ENCODE results near the gene SPINT4. TPM values are rescaled to one million over a fixed set of nuclear protein-coding genes. Genes with fewer than 3 reads are reported as not detected.

SPINT4 gene
- polyA plus RNA-seq, 3 donors = not detected

- H4K20me1 ChIP-seq (ENCODE audit: insufficient read depth, low read length) = no peaks in the 10 kb centered on the region
- H3K27me3 Mint-ChIP-seq (ENCODE audit: low read depth in 3 of 3) = peaks cover 0 to 7% (median 3%) of the 10 kb centered on the region in 3 donors
- TF ChIP-seq CTCF (IDR thresholded peaks at IDR 0.05) = no peak
- intact Hi-C loops (cut with micrococcal nuclease) = no loop called here
- H2AFZ ChIP-seq (ENCODE audit: insufficient read depth, low read depth, low read length, poor library complexity, severe bottlenecking) = no peak overlapping the region
- H3K27me3 ChIP-seq (ENCODE audit: control insufficient read depth in 2 of 2, insufficient read depth in 2 of 2, low read length in 2 of 2) = no peaks in the 10 kb centered on the region
- DNase-seq = no peak
- H3K9ac ChIP-seq (ENCODE audit: insufficient read depth, low read length, poor library complexity, severe bottlenecking) = no peak overlapping the region
- H3K27ac Mint-ChIP-seq = no peak overlapping the region
- H3K4me1 ChIP-seq (ENCODE audit: control insufficient read depth in 1 of 2, insufficient read depth in 2 of 2, low read length in 2 of 2) = no peaks in the 10 kb centered on the region
- no peak overlapping the region for H3K4me3 Mint-ChIP-seq
- peaks cover 6 to 18% of the 10 kb centered on the region in 2 donors for H3K9me3 ChIP-seq (replicated peaks in 1 of 2; ENCODE audit: control insufficient read depth in 1 of 2, insufficient read depth in 1 of 2, low read length in 2 of 2)
- H3K36me3 Mint-ChIP-seq = no peaks in the 10 kb centered on the region
- no peak overlapping the region for H3K4me2 ChIP-seq (replicated peaks; ENCODE audit: extremely low read depth, low read length, poor library complexity, severe bottlenecking)
- H3K4me1 Mint-ChIP-seq = no peaks in the 10 kb centered on the region
- peaks cover 19 to 36% (median 29%) of the 10 kb centered on the region in 7 donors for H3K9me3 Mint-ChIP-seq
- H3K79me2 ChIP-seq (ENCODE audit: insufficient read depth, low read length) = no peaks in the 10 kb centered on the region
- no peak overlapping the region for H3K4me3 ChIP-seq (replicated peaks in 1 of 3; ENCODE audit: low read depth in 2 of 3, low read length in 3 of 3)
- H3K27ac ChIP-seq (ENCODE audit: low read depth in 1 of 2, low read length in 2 of 2) = no peak overlapping the region
- WGBS (ENCODE audit: insufficient coverage) = 91% methylated on average over 21 of the region's 23 CpGs
- no peaks in the 10 kb centered on the region for H3K36me3 ChIP-seq (replicated peaks in 1 of 2; ENCODE audit: control insufficient read depth in 1 of 2, insufficient read depth in 2 of 2, low read length in 2 of 2)
These were observed 13.8 kb downstream of the SPINT4 start for GRCh38 chr20:45735988-45736387.

- Histone ChIP-seq H3K79me2 (ENCODE audit: insufficient read depth, low read length) (no peaks in the 10 kb centered on the region), H3K9me3 (replicated peaks in 1 of 2; ENCODE audit: control insufficient read depth in 1 of 2, insufficient read depth in 1 of 2, low read length in 2 of 2) (no peaks in the 10 kb centered on the region), H4K20me1 (ENCODE audit: insufficient read depth, low read length) (no peaks in the 10 kb centered on the region), H3K4me3 (replicated peaks in 1 of 3; ENCODE audit: low read depth in 2 of 3, low read length in 3 of 3) (no peak overlapping the region), H3K4me1 (ENCODE audit: control insufficient read depth in 1 of 2, insufficient read depth in 2 of 2, low read length in 2 of 2) (no peaks in the 10 kb centered on the region), H3K4me2 (replicated peaks; ENCODE audit: extremely low read depth, low read length, poor library complexity, severe bottlenecking) (no peak overlapping the region), H3K27ac (ENCODE audit: low read depth in 1 of 2, low read length in 2 of 2) (no peak overlapping the region), H3K36me3 (replicated peaks in 1 of 2; ENCODE audit: control insufficient read depth in 1 of 2, insufficient read depth in 2 of 2, low read length in 2 of 2) (no peaks in the 10 kb centered on the region), H3K9ac (ENCODE audit: insufficient read depth, low read length, poor library complexity, severe bottlenecking) (no peak overlapping the region), H2AFZ (ENCODE audit: insufficient read depth, low read depth, low read length, poor library complexity, severe bottlenecking) (no peak overlapping the region), H3K27me3 (ENCODE audit: control insufficient read depth in 2 of 2, insufficient read depth in 2 of 2, low read length in 2 of 2) (no peaks in the 10 kb centered on the region)
- H3K9me3 Mint-ChIP-seq = peaks cover 0 to 4% (median 0%) of the 10 kb centered on the region in 7 donors
- H3K36me3 Mint-ChIP-seq = no peaks in the 10 kb centered on the region
- no peak overlapping the region for H3K4me3 Mint-ChIP-seq
- H3K4me1 Mint-ChIP-seq = no peaks in the 10 kb centered on the region
- intact Hi-C loops (cut with micrococcal nuclease) = no loop called here
- H3K27ac Mint-ChIP-seq = no peak overlapping the region
- H3K27me3 Mint-ChIP-seq (ENCODE audit: low read depth in 3 of 3) = peaks cover 8 to 25% (median 10%) of the 10 kb centered on the region in 3 donors
- DNase-seq = no peak
- WGBS (ENCODE audit: insufficient coverage) = 100% methylated on average over 1 of the region's 4 CpGs
- TF ChIP-seq CTCF (IDR thresholded peaks at IDR 0.05) = no peak
These were observed 20.4 kb downstream of the SPINT4 start for GRCh38 chr20:45742596-45742995.

Data from CD14-positive monocyte (primary cell).